Keratinocyte (primary cell): ENCODE results near the gene NEUROD2.

Source experiments
- EZH2 ChIP-seq: IDR thresholded peaks from one replicate; pipeline ENCODE4 v1.6.1; 2012; ENCODE audit warnings: inconsistent platforms, mild to moderate bottlenecking, low read length, moderate library complexity
- TF ChIP-seq, protein P1 (sequence below), 3 experiments: IDR thresholded peaks in 1 of 3; conservative IDR thresholded peaks in 1 of 3; optimal IDR thresholded peaks in 1 of 3; 2 replicates in 2 of 3; 3 replicates in 1 of 3; pipeline versions ENCODE3 to v1.5.1; 2011; ENCODE audit warnings: low read length in 3 of 3, mild to moderate bottlenecking in 3 of 3, moderate library complexity in 2 of 3, control low read depth in 1 of 3, inconsistent platforms in 1 of 3; ENCODE audit not compliant: insufficient read depth in 2 of 3; ENCODE audit errors: extremely low read depth in 1 of 3

DNA sequence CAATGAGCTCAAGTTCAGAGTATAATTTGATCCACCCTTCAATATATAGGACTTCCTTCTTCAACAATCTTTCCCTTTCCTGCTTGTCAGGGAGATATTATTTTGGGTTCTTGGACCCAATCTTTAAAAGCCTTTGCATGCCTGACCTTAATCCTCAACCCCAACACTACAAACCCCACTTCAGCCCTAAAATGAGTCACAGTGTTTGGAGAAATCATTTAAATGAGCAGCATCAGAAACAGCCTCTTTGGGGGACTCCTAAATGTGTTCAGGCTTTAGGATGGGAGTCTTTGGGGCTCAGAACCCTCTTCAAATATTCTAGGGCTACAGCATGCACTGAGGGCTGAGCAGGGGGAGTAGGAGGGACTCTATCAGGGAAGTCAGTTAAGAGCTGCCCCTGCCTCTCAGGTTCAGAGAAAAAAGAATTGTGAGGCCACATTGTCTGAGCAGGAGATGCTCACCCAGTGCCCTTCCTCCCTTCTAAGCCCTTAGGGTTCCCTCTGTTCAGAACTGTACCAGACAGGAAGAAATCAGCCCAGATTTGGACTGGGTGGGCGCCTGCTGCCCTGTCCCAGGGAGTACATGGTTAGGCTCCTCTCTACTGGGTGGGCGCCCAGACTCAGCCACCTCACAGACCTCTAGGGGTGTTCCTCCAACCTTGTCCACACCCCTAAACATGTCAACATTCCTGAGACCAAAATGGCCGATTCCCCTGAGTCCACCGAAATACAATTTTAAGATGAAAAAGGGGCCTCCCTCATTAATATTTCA lies 5.0 kb downstream of the NEUROD2 start:
- TF ChIP-seq, protein P1, sequence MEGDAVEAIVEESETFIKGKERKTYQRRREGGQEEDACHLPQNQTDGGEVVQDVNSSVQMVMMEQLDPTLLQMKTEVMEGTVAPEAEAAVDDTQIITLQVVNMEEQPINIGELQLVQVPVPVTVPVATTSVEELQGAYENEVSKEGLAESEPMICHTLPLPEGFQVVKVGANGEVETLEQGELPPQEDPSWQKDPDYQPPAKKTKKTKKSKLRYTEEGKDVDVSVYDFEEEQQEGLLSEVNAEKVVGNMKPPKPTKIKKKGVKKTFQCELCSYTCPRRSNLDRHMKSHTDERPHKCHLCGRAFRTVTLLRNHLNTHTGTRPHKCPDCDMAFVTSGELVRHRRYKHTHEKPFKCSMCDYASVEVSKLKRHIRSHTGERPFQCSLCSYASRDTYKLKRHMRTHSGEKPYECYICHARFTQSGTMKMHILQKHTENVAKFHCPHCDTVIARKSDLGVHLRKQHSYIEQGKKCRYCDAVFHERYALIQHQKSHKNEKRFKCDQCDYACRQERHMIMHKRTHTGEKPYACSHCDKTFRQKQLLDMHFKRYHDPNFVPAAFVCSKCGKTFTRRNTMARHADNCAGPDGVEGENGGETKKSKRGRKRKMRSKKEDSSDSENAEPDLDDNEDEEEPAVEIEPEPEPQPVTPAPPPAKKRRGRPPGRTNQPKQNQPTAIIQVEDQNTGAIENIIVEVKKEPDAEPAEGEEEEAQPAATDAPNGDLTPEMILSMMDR (optimal IDR thresholded peaks at IDR 0.05 in 1 of 3, IDR thresholded peaks at IDR 0.05 in 1 of 3, conservative IDR thresholded peaks at IDR 0.05 in 1 of 3; ENCODE audit: extremely low read depth in 1 of 3, insufficient read depth in 2 of 3, low read length in 3 of 3), result no peak
- TF ChIP-seq EZH2, result no peak
